Activated T-cell treated with anti-CD3 and anti-CD28 coated beads, Interleukin-2, amount 50 U/mL, for 1 hour (primary cell): ENCODE measurements around the gene PPP1R27.

ENCODE experiments used
- DNase-seq: peaks from one replicate; pipeline ENCODE4 v3.0.0-alpha.2; 2020

Gene PPP1R27

DNA sequence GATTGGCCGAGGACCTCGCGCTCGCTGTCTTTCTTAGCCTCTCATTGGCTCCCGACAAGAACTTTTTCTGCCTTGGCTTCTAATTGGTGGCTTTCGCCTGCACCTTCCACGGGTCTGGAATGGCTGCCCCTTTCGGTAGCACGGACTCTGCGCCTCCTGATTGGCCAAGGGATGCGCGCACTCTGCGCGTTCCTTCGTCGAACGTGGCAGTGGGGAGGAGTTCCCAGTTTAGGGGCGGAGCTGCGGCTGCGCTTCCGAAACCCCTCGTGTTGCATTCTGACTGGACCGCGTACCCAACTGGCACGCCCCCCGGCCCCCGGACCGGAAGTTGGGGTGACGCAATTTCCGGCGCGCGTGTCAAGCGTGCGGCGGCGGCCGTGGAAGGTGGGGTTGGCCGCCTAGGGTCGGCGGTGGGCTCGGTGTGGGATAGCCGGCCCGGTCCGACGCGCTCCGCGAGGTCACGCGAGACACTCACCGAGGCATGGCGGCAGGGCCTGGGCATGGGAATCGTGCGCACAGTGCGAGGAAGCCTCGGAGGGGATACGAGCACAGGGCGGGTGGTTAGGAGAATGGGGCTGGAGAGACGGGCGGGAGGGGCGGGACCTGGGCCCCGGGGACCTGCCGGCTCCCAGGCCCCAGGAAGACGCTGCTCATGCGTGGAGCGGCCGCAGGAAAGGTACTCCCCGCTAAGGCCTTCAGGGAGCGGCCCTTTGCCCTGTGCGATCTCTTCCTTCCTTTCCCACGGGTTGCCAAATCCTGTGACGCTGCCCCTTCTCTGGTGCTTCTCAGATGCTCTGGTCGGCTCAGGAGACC is 26.1 kb upstream of the PPP1R27 start:
- peak; percentile 99 for DNase-seq

DNA sequence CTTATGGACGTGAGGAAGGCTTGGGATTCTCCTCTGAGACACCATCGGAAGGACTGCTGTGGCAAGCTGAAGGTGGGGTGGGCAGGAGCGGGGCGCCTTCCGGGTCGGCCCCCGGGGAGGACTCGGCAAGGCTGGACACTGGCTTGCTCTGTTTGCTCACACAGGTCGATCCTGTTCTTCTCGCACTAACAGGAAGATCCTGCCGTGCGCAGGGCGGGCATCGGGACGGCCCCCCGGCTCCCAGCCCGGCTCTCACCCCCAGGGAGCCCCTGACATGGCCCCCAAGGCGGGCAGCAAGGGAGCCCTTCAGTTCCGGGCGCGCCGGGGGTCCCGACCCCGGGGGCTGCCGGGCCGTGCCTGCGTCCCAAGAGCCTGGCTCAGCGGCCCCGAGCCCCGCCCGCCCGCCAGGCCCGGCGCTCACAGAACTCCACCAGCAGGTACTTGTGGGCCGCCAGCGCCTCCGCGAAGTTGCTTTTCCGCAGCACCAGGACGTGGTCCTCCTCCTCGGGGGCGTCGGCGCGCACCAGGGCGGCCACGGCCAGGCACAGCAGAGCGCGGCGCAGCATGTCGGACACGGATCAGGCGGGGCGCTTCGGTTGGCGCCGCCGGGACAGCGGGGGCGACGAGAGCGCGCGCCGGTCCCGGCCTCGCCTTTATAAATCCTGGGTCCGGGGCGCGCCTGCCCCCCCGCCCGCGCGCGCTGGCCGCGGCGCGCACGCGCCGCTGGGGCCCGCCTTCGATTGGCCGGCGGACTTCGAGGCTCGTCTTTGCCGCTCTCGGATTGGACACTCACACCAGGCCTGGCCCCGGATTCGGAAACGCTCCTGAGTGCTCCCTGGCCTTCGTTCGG is 25.3 kb upstream of the PPP1R27 start, which contains the start of gene P4HB:
TSS of gene P4HB (minus strand) at position 630 of the 850 bp plus-strand sequence. CDS start at position 566, 64 bp downstream.
- peak; percentile 94 for DNase-seq

DNA sequence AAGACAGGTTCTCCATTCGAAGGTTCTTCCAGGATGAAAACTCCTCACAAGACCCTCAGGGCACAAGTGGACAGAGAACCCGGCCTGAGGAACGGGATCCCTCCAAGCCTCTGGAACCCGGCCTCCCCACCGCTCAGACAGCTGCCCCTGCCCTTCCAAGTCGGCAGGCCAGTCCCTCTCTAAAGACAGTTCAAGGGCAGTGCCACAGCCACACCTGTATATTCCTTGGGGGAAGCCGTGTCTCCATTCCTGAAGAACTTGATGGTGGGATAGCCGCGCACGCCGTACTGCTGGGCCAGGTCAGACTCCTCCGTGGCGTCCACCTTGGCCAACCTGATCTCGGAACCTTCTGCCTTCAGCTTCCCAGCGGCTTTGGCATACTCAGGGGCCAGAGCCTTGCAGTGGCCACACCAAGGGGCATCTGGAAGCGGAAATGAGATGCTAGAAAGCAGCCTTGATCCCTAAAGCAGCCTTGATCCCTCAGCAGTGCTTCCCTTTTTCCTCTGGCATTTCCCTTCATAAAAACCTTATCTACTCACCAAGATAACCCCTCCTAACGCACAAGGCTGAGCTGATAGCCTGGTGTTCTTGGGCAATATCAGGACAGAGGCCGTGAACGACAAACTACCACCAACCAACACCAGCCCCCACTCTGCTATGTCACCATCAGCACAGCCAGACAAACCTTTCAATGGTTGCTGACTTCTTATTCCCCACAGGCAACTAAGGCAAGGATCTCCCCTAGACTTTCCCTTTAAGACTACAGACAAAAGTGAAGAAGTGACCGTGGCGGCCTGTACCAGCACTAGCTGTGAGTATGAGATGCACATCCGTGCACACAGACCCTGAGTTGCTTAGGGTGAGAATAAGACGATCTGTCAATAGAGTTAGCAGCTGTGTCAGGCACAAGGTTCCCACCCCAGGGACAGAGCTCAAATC is 24.4 kb upstream of the PPP1R27 start:
- DNase-seq: no peak

DNA sequence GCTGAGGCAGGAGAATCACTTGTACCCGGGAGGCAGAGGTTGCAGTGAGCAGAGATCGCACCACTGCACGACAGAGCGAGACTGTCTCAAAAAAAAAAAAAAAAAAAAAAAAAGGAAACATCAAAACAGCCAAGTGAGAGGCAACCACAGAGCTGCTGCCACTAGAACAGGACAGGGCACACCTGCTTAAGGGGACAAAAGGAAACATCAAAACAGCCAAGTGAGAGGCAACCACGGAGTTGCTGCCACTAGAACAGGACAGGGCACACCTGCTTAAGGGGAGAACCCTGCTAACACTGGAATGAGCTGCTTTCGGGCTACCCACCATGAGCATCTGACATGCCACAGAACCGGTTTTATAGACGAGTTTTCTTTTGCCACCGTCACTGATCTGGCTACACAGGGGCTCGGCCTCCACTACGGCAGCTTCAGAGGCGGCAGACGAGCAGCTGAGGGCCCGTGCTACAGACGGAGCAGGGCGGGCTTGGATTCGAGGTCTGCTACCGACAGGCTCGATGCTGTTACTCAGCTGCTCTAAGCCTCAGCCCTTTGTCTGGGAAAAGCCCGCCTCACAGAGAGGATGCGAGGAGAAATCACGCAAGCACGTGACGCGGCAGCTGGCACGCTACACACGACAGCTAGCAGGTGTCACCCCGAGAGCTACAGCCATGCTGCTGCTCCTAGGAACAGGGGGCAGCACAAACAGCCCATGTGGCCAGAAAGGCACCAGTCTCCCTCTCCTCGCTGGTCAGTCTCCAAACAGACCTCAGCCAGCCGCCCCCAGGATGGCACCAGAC is 23.5 kb upstream of the PPP1R27 start:
- DNase-seq: no peak

DNA sequence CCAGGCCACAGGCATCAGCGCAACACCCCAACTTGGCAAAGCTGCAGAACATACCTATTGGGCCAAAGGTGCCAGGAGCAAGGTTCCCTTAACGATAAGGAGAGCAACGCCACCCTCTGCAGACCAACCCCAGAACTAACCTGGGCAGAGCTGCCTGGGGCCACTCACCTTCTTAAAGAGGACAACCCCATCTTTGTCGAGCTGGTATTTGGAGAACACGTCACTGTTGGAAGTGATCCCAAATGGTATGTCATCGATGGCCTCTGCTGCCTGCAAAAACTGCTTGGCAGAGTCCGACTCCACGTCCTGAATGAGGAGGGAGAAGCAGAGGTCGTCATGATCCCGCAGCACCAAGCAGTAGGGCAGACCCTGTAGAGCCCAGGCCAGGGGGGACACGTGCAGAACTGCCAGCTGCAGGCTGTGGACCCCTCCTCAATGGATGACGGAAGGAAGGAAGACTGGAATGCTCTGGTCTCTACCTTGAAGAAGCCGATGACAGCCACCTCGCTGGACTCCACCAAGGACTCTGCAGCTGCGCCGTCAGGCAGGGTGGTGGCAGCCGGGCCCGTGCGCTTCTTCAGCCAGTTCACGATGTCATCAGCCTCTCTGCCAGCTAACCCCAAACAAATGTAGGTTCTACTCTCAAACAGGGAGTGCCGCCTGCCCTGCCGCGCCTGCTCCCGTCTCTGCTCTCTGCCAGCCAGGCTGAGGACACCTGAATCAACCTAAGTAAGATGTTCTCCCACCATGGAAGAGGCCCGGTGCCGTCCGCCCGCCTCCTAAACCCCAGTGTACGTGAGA is 20.3 kb upstream of the PPP1R27 start:
- DNase-seq: no peak

DNA sequence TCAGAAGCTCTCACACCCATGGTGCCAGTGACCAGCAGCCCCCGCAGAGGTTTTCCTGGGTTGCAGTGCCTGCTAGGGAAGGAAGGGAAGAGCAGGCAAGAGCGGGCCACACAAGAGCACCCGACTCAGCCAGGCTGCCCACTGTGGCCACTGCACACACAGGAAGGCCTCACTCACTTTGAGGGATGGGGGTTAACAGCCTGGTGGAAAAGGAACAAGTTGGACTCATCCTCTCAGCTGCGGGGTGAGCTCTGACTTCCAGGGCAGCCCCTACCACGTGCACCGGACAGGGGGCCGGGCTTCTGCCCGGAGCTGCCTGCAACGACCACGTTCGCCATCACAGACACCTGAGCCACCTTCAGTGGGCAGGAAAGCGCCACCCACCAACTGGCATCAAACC is 17.4 kb upstream of the PPP1R27 start:
- no peak for DNase-seq

DNA sequence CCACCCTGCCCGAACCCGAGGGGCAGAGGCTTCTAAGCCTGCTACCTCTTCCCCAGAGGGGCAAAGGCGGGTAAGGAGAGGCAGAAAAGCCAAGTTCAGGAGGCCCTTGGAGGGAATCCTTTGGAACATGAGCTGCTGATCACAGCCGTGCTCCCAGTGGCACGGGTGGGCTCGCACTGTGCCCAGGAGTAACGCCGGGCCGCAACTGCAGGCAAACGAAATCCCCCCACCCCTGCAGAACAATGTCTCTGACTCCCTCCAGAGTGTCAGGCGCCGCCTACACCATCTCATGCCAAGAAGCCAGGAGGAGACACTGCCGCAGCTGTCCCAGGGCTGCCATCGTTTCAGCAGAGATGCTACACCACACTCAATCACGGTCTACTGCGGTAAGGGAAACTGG is 16.6 kb upstream of the PPP1R27 start:
- no peak for DNase-seq

DNA sequence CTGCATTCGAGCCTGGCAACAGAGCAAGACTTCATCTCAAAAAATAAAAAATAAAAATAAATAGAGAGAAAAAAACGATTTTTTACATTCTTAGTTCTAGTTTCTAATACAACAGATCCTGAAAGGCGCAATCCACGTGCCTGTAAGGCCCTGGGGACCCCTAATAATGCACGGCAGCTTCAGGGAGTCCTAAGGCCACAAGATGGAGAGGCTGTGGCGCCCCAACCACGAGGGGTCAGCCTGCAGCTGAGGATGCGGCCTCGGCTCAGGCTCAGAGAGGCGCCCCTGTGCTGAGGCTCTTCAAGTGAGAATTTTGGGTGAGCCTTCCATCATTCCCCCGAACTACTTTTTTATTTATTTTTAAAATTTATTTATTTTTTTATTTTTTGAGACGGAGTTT is 14.6 kb upstream of the PPP1R27 start:
- DNase-seq: no peak

DNA sequence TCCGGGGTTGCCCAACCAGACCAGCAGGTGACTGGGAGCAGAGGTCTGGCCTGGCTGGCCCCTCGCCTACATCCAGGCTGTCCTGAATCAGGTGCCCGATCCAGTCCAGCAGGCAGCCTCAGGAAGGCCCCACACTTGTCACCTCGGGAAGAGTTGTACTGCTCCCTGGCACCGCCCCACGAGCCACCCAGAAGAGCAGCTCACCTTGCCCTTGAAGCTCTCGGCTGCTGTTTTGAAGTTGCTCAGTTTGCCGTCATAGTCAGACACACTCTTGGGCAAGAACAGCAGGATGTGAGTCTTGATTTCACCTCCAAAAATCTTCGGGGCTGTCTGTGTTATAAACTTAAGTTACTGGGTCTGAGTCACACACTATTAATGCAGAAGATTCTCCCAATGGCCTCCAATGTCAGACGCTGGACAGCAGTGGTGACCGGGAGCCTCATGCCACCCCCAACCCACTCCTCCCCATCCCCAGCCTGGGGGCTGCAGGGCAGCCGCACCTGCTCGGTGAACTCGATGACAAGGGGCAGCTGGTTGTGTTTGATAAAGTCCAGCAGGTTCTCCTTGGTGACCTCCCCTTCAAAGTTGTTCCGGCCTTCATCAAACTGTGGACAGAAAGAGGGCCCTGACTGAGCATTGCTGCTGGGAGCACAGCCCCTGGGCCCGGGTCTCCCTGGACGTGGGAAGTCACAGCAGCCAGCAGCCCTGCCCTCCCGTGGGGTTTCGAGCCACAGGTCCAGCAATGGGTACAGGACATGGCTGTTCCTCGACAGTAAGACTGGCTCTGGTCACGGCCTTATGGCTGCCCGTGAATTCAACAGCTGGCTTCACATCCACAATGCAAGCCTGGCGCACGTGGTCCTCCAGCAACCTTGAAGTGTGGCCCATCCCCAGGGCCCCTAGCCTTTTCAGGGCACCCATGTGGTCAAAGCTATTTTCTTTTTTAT is 12.2 kb upstream of the PPP1R27 start:
- DNase-seq: no peak

DNA sequence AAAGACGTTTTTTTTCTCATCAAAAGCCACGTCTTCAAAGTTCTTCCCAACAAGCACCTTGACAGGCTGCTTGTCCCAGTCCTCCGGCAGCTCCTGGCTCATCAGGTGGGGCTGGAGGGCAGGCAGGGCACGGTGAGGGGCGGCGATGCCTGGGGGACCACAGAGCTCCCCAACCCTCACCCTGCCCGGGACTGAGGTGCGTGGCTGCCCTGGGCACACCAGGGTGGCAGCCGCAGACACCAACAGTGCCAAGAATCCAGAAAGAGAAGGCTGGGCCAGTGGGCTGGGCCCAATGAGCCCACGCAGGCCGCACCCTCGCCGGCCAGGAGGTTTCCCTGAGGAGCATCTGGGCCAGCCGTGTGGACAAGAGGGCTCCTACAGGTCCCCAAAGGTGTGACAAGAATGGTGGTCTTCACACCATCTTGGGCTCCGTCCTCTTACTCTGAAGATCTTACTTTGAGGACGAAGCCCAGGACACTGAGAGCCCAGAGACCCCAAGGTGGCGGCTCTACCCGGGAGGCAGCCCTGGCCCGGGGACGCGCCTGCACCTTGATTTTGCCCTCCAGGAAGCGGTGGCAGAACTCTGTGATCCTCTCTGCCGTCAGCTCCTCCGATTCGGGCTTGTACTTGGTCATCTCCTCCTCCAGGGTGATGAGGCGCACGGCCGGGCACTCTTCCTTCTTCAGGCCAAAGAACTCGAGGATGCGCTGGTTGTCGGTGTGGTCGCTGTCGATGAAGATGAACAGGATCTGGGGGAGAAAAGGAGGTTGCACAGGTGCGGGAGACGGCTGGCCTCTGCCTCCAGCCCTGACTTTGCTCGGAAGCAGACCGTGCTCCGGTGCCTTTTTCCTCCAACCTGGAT is 11.3 kb upstream of the PPP1R27 start:
- DNase-seq: no peak

DNA sequence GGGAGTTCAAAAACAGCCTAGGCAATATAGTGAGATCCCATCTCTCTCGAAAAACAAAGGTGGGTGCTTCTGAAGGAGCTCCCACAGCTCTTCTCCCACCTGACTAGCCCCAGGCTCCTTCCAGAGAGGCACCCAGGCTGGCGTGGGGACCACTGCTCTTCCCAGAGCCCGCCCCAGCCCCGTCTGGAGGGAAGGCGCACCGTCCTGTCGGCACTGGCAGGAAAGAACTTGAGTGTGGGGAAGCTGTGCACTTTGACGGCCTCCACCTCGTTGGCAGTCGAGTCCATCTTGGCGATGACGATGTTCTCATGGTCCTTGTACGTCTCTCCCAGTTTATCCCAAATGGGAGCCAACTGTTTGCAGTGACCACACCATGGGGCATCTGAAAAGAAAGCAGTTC is 10.5 kb upstream of the PPP1R27 start:
- no peak for DNase-seq

DNA sequence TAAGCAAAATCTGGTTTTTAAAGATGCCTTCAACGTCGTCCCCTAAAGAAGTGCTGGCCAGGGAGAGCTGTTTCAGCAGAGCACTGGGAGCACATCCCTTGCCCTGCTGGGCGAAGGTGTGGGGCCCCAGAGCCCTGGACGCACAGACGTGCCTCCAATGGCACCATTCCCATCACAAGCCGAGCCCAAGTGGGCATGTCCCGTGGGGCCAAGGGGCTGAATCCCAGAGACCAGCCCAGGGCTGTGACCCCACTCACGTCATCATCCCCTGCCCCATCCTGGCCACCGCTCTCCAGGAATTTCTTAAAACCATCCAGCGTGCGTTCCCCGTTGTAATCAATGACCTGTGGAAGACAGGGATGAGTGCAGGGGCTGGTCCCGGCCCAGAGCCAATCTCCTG is 10.0 kb upstream of the PPP1R27 start:
- no peak for DNase-seq

DNA sequence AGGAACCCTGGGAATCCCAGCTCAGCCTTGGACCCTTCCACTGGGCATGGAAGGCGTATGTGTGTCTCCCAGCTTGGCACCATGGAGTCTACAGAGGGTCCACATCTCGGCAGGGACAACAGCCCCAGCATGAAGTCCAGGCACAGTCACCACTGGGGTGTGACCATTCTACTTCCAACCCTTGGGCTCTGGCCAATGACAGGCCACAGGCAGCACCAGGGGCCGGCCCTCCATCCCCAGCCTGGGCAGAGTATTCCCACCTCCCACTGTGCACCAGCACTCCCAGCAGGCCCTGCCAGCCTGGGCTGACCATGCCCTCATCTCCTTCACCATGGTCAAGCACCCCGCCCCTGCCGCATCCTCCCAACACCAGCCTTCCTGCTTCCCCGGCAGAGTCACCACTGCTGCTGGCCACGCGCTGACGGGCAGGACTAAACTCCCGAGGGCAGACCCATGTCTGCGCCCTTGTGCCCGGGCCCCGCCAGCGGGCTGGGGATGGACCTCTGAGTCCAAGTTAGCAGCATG is 9.5 kb upstream of the PPP1R27 start:
- no peak for DNase-seq

DNA sequence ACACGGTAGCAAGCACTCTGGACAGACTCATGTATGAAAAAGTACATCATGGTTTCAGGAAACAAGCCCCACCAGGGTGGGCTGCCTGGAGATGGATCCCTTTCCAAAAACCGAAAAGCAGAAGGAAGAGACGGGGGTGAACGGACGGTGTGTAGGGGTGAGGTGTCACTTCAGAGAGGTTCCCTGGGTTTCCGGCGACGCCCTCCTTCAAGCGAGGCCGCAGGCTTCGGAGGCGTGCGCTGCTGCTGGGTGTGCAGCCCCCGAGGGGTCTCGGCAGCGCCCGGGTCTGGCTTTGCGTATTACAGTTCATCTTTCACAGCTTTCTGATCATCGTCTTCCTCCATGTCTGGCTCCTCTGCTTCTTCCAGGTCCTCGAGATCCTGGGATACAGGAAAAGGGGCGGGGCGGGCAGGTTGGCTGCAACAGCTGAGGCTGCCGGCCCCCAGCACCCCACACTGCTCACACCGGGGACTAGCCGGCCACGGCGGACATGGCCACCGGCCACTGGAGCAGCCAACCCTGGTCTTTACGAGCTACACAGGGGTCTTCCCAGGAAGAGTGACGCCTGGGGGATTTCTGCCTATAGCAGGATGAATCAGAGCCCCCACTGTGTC is 9.0 kb upstream of the PPP1R27 start:
- DNase-seq: no peak

DNA sequence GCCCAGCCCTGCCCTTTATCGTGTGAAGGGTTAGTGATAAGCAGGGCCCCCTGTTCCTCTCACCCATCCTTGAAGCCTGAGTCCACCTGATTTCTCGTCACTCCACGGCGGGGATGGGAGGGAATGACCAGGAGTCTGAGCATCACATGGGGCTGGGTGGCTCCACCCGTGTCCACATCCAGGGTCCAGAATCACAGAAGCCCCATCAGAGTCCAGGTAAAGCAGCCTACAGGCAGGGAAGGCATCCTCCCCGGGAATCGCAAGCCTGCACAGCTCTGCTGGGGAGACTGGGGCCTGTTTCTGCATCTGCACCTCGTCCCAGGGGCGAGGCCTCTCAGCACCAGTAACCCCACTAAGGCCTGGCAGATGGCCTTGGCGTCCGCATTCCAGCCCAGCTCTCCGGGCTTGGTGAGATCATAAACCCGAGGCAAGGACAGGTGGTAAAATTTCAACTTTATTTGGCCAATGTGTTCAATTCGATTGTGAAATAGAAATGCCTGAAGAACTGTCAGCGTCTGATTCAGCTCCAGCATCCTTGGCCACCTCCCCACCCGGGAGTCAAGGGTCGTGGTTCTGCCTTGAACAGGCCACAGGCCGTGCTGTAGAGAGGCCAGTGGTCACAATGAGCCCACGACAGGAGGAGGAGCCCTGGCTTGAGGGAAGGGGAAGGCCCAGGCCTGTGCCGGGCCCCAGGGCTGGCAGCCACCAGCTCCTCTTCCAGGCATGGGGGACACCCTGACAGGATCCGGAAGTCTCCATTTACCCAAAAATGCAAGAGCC is 8.1 kb upstream of the PPP1R27 start:
- no peak for DNase-seq

DNA sequence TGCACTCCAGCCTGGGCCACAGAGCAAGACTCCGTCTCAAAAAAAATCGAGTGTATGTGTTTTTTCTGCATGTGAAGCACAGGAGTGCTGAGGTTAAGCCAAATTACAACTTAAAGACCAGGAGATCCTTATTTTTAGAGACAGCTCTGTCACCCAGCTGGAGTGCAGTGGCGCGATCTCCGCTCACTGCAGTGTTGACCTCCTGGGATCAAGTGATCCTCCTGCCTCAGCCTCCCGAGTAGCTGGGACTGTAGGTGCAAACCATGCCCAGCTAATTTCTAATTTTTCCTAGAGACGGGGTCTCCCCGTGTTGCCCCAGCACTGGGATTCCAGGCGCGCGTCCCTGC is 7.5 kb upstream of the PPP1R27 start:
- no peak for DNase-seq

DNA sequence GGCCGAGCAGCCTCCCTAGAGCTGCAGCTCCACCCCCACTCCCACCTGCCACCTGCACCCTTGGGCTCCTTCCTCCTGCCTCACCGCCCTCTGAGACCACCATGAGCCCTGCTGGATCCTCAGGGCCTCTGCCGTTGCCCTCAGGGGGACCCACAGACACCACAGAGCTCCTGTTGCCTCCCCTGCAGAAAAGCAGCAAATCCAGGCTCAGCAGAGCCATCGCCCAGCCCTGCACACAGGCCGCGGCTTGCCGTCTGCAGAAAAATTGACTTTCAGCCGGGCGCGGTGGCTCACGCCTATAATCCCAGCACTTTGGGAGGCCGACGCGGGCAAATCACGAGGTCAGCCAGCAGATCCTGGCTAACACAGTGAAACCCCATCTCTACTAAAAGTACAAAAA is 7.0 kb upstream of the PPP1R27 start:
- no peak for DNase-seq
